DND-41 (cell line): ENCODE data around the gene FAM107B.

Experiments used
- ATAC-seq: fragments of 200-7000 bp; cut with Tn5 transposase; 3 replicates; pipeline ENCODE4 v1.9.1; 2021; ENCODE audit warnings: low read depth; ENCODE audit not compliant: insufficient read depth
- DNase-seq: peaks from one replicate; pipeline ENCODE4 v3.0.0-alpha.2; 2020
- H2AFZ ChIP-seq: 2 replicates; pipeline ENCODE4 v1.6.0; 2012; ENCODE audit warnings: low read depth, low read length
- H3K27ac ChIP-seq: 2 replicates; pipeline ENCODE4 v1.5.1; 2012; ENCODE audit warnings: low read length, inconsistent platforms
- H3K27me3 ChIP-seq: fragments of 200-600 bp; sonication (generic); 2 replicates; pipeline ENCODE4 v1.6.0; 2012; ENCODE audit warnings: low read length, mild to moderate bottlenecking, inconsistent platforms; ENCODE audit not compliant: insufficient read depth, poor library complexity
- H3K36me3 ChIP-seq: 2 replicates; pipeline ENCODE4 v1.5.1; 2012; ENCODE audit warnings: low read length, inconsistent platforms; ENCODE audit not compliant: insufficient read depth
- H3K4me1 ChIP-seq: 2 replicates; pipeline ENCODE4 v1.5.1; 2012; ENCODE audit warnings: mild to moderate bottlenecking, low read length; ENCODE audit not compliant: insufficient read depth
- H3K4me2 ChIP-seq: 2 replicates; pipeline ENCODE4 v1.6.0; 2012; ENCODE audit warnings: mild to moderate bottlenecking, moderate library complexity, low read length, inconsistent platforms; ENCODE audit not compliant: insufficient read depth
- H3K4me3 ChIP-seq, 2 experiments: fragments of 200-600 bp in 1 of 2; shearing (Covaris generic) in 1 of 2; 2 replicates each; pipeline ENCODE4 v1.5.1; 2012 to 2016; ENCODE audit warnings: inconsistent platforms in 2 of 2, low read length in 2 of 2, mild to moderate bottlenecking in 2 of 2, low read depth in 1 of 2, moderate library complexity in 1 of 2
- H3K79me2 ChIP-seq: 2 replicates; pipeline ENCODE4 v1.6.0; 2012; ENCODE audit warnings: low read length, inconsistent platforms; ENCODE audit not compliant: insufficient read depth
- H3K9ac ChIP-seq: 2 replicates; pipeline ENCODE4 v1.6.0; 2012; ENCODE audit warnings: low read depth, mild to moderate bottlenecking, inconsistent platforms, low read length, moderate library complexity
- H3K9me3 ChIP-seq: 2 replicates; pipeline ENCODE4 v1.5.1; 2012; ENCODE audit warnings: low read length, moderate library complexity, mild to moderate bottlenecking, inconsistent platforms; ENCODE audit not compliant: insufficient read depth, severe bottlenecking
- H4K20me1 ChIP-seq: 2 replicates; pipeline ENCODE4 v1.6.0; 2012; ENCODE audit warnings: low read length; ENCODE audit not compliant: insufficient read depth
- CTCF ChIP-seq: IDR thresholded peaks from 2 replicates; pipeline ENCODE4 v1.5.1; 2012; ENCODE audit warnings: borderline replicate concordance, low read length, moderate library complexity, mild to moderate bottlenecking; ENCODE audit not compliant: poor library complexity, severe bottlenecking; ENCODE audit errors: extremely low read depth
- EZH2 ChIP-seq: IDR thresholded peaks from 3 replicates; pipeline ENCODE4 v1.6.1; 2012; ENCODE audit warnings: borderline replicate concordance, low read depth, mild to moderate bottlenecking, moderate library complexity, low read length, inconsistent platforms; ENCODE audit not compliant: severe bottlenecking

The FAM107B gene

DNA sequence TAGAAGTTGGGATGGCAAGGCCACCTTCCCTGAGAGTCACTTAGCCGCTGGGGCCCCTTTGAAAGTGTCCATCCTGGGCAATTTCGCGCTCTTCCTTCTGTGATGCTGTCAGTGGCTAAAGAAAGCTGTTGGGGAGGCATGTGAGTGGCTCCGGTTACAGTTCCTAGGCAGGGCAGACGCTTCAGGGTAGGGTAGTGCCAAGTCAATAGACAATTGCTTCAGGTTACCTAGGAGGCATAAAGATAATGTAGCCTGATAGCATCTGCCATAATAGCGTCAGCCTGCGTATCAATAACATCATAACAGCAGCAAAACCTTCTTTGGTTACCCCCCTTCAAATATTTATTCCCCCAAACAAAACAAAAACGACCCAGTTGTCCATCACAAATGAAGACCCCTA, at the start of gene FAM107B:
Gene FAM107B, minus strand, starts transcription at position 101 of the 400 bp plus-strand sequence. CDS start 234 bp downstream, outside the sequence.
- no peak for TF ChIP-seq CTCF
- TF ChIP-seq EZH2: no peak
- no peaks in the 10 kb centered on the region for H3K36me3 ChIP-seq
- H3K27ac ChIP-seq: no peak within 1 kb of the TSS
- no peaks in the 10 kb centered on the region for H3K9me3 ChIP-seq
- H3K4me3 ChIP-seq: no peak within 1 kb of the TSS
- no peaks in the 10 kb centered on the region for H3K79me2 ChIP-seq
- H4K20me1 ChIP-seq: no peaks in the 10 kb centered on the region
- no peak within 1 kb of the TSS for H2AFZ ChIP-seq
- peaks cover 11% of the 10 kb centered on the region for H3K27me3 ChIP-seq
- no peak for DNase-seq
- ATAC-seq: no peak
- no peak within 1 kb of the TSS for H3K9ac ChIP-seq
- no peaks in the 10 kb centered on the region for H3K4me1 ChIP-seq
- no peak within 1 kb of the TSS for H3K4me2 ChIP-seq

DNA sequence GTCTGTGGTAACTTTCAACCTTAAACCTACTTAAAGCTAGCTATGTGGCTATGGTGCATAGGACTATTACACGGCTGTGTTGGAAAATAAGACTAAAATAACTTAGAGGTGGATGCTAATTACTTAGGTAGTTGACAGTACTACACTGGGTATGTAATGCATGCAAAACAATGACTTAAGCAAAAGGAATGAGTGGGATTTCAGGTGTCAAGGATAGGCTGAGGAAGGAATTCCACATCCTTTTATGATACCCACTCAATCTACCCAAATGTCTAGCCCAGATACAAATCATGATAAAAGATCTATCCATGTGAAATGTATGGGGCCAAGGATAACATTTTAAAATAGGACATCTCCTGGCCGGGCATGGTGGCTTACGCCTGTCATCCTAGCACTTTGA, 49.3 kb upstream of the FAM107B start:
- H3K27me3 ChIP-seq: peaks cover 3% of the 10 kb centered on the region
- no peaks in the 10 kb centered on the region for H4K20me1 ChIP-seq
- H3K9me3 ChIP-seq: no peaks in the 10 kb centered on the region
- ATAC-seq (no peak), DNase-seq (no peak)
- TF ChIP-seq CTCF (no peak), EZH2 (no peak)
- no peak overlapping the region for H3K4me3 ChIP-seq
- H3K79me2 ChIP-seq: no peaks in the 10 kb centered on the region
- no peaks in the 10 kb centered on the region for H3K4me1 ChIP-seq
- H3K36me3 ChIP-seq: no peaks in the 10 kb centered on the region
- H3K9ac ChIP-seq: no peak overlapping the region
- no peak overlapping the region for H3K4me2 ChIP-seq
- no peak overlapping the region for H3K27ac ChIP-seq
- no peak overlapping the region for H2AFZ ChIP-seq

- no peak for DNase-seq
- Histone ChIP-seq H3K79me2 (no peaks in the 10 kb centered on the region), H3K4me3 (no peak overlapping the region), H3K9ac (no peak overlapping the region), H3K9me3 (no peaks in the 10 kb centered on the region), H3K4me2 (no peak overlapping the region), H3K4me1 (no peaks in the 10 kb centered on the region), H3K27me3 (peaks cover 3% of the 10 kb centered on the region), H4K20me1 (no peaks in the 10 kb centered on the region), H2AFZ (no peak overlapping the region), H3K36me3 (no peaks in the 10 kb centered on the region), H3K27ac (no peak overlapping the region)
- ATAC-seq: no peak
- no peak for TF ChIP-seq EZH2
- peak; percentile 44 for TF ChIP-seq CTCF
Measured at GRCh38 chr10:14822879-14823755, 48.4 kb upstream of the FAM107B start.
